ENCODE data around the gene DNAJC25.

Gene DNAJC25

DNA sequence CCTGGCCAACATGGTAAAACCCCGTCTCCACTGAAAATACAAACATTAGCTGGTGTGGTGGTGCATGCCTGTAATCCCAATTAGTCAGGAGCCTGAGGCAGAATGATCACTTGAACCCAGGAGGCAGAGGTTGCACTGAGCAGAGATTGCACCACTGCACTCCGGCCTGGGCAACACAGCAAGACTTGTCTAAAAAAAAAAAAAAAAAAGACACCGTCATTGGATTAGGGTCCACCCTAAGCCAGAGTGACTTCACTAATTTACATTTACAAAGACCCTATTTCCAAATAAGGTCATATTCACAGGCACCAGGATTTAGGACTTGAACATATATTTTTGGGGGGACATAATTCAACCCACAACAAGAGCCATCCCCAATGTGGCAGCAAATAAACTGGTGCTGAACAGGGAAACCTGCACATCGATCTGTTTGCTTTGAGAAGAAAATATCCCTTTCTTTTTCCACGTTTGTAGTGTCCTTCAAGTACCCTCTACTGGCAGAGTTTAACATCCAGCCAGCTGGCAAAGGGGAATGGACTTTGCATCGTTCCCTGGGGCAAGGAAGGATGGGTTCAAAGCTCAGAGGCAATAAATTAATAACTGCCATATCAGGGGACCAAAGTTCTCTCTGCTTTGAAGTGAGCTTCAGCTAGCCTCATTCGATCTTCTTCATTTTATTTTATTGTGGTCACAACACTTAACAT is 3.7 kb upstream of the DNAJC25 start:
- DNase-seq (ENCODE audit: low read depth), result no peak

DNA sequence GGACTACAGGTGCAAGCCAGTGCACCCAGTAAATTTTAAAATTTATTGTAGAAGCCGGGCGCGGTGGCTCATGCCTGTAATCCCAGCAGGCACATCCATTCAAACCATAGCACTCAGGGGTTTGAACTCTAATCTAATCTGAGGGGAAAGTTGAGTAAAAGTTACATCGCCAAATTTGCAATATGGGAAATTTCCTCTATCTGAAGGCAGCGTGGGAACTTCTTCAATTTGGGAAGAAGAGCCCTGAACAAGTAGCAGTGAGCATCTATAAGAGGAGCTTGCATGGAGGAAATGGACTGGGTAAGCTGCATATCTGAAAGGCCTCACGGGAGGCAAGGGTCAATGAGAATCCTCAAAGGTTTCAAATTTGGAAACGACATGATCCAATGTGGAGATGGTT is 2.7 kb upstream of the DNAJC25 start:
- DNase-seq (ENCODE audit: low read depth), result no peak

DNA sequence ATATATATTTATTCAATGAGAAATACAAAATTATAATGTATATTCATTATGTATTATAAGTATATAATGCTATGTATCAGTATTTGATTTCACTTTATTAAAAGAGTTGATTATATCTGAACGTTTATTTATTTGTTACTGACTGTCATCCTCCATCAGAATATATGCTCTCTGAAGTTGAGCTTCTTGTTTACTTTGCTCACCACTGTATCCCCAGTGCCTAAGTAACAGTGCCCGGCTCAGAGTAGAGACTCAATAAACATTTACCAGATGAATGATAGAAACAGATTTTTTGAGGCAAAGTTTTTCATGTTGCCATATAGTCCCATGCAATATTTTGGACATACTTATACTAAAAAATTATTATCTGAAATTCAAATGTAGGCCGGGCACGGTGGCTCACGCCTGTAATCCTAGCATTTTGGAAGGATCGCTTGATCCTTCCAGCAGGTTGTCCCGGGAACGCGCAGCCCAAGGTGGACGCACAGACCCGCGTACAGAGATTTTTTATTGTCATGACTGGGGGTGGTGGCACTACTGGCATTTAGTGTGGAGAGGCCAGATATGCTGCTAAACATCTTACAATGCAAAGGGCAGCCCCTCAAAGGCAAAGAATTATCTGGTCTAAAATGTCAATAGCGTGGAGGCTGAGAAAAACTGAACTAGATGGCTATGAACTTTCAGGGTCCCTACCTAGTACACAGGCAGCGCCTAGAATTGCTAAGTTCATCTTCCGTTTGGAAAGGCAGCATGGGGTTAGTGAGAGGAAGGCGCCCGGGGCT is 761 bp upstream of the DNAJC25 start:
- DNase-seq (ENCODE audit: low read depth), result no peak

DNA sequence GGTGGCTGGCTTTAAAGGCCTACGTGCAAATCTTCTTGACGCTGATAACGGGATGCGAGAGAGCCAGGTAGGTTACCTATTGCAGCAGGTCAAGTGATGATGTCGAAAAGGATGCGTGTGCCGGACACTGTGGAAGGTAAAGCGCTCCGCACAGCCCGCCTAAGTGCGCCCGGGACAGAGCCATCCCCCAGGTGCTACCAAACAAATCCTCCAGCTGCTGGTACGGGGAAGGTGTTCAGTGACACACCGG is 245 bp upstream of the DNAJC25 start:
- DNase-seq (ENCODE audit: low read depth), result no peak

GRCh38 chr9:111632060-111632459 is 926 bp downstream of the DNAJC25 start:
- DNase-seq (ENCODE audit: low read depth), result no peak

DNA sequence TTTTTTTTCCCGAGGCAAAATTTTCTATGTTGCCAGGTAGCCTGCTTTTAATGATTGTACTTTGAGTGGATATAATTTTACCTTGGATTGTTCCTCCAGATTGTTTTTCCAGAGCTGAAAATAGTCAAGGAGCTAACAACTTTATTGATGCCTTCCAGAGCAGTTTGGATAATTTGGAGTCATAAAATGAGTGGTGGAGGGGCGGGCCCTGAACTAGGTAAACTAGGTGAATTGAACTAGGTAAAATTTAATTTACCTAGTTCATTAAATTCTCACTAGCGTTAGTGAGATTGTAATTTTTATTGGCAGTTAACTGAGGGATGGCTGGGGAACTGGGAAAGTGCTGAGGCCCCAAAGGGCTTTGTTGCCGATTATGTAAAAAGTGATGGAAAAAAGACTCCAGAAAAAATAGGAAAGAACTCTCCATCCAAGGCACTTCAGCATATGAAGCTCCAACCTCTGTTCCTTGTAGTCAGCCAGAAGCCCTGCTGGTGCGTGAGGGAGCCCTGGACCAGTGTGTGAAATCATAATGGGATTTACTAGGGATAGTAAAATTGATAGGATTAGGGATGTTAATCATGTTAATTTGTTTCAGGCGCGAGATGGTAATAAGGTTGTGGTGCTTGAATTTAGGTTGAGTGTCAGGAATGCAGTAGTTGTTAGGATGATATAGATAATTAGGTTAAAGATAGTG is 1.7 kb downstream of the DNAJC25 start:
- DNase-seq (ENCODE audit: low read depth), result no peak

GRCh38 chr9:111633389-111633736 is 2.2 kb downstream of the DNAJC25 start:
- DNase-seq (ENCODE audit: low read depth), result no peak

- no peak for DNase-seq (ENCODE audit: low read depth)
Measured at GRCh38 chr9:111634860-111635259, 3.7 kb downstream of the DNAJC25 start.

- no peak for DNase-seq (ENCODE audit: low read depth)
Measured at GRCh38 chr9:111637421-111637950, 6.4 kb downstream of the DNAJC25 start.

GRCh38 chr9:111644195-111644772 is 13.2 kb downstream of the DNAJC25 start:
- DNase-seq (ENCODE audit: low read depth), result no peak

GRCh38 chr9:111645806-111646205 is 14.7 kb downstream of the DNAJC25 start:
- DNase-seq (ENCODE audit: low read depth), result no peak

DNA sequence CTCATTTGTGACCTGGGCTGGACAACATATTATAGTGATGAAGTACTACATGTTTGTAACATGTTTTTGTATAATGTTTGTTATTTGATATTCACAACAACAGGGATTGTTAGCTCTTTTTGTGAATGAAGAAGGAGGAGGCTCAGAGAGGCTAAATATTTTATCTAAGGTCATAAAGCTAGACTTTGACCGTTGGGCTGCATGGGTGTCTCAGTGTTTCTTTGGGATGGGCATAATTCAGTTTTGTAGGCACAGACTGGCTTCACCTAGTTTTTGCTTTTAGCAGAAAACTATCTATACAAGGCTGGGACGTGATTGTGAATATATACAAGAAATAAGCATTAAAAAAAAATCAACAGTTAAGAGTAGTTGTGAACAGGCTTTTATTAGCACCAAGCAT is 15.3 kb downstream of the DNAJC25 start:
- no peak for DNase-seq (ENCODE audit: low read depth)

DNA sequence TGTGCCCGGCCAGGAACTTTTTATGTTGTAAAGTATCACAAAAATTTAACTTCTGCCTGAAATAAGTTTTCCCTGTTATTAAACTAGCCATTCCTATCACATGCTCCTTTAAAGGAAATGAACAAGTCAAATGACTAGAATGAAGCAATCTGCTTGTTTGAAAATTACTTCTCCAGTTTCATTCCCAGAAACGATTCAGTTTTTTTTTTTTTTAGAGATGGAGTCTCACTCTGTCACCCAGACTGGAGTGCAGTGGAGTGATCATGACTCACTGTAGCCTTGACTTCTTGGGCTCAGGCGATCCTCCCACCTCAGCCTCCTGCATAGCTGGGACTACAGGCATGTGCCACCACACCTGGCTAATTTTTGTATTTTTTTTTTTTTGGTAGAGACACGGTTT is 16.9 kb downstream of the DNAJC25 start:
- no peak for DNase-seq (ENCODE audit: low read depth)

GRCh38 chr9:111649016-111649415 is 17.9 kb downstream of the DNAJC25 start:
- no peak for DNase-seq (ENCODE audit: low read depth)

DNA sequence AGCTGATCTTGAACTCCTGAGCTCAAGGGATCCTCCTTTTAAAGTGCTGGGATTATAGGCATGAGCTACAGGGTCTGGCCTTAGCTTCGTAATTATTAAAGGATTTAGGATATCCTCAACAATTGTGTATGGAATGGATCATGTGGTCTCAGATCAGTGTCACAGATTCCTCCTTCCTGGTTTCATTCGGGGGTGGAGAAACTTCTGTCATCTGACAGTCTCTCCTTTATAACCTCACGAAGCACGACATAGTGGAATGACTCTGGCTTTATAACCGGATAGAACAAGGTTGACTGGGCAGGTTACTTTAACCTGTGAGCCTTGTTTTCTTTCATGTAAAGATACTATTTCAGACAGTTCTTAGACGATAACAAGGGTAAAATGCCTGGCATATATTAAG is 25.9 kb downstream of the DNAJC25 start:
- DNase-seq (ENCODE audit: low read depth), result no peak

DNA sequence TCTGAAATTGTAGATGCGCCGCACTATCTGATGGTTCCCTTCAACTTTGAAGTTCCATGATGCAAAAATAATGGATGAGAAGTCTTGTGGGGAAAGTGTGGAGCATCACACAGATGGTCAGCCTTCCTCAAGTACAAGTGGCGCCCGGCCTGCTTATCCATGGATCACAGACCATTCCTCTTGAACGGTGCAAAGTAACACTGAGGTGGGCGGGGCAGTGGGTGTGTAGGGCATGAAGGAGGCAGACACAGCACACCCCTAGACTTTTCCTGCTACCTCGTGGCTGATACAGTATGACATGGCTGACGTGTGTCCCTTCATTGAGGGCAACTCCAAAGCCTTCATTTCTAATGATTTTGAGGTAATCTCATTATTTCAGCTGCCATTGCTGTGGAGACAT is 27.8 kb downstream of the DNAJC25 start:
- no peak for DNase-seq (ENCODE audit: low read depth)

DNA sequence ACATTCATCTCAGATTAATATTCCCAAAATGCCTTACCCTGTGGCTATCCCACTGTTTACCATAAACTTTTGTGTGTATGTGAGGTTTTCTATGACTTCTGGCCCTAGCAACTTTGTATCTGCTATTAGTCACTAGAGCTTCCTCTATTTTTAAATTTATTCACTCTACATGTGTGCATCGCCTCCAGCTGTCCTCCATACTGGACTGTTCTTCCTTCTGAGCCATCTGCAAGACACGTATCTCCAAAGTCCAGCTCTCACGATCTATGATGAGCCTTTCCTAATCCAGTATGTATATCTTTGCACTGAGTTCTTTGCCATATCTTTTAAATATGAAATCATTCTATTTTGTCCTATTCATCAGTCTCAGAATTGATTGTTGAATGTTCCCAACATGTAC is 28.6 kb downstream of the DNAJC25 start:
- DNase-seq (ENCODE audit: low read depth), result no peak

DNA sequence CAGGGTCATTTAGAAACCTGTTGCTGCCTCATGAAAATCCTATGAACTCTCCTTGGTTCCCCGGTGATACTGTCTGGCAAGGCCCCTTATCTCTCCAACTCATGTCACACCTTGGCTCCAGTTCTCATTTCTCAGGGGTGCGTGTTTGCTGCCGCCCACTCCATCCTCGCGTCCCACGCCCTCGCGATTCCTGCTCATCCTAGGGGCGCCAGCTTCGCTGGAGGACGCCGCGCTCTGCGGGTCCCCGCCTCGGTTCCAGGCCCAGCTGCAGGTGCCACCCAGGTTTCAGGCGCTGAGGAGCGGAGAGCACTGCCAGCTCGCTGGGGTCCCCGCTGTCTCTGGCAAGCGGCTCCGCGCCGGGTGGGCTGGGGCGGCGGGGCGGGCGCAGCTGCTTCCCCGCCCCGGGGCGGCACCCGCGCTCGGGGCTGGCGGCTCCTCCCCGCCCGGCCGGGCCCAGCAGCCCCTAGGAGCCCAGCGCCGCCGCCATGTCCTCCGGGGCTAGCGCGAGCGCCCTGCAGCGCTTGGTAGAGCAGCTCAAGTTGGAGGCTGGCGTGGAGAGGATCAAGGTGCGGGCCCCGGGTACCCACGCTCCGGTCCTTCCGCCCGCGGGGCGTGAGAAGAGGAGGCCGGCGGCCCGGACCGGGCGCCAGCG is 30.1 kb downstream of the DNAJC25 start, which contains the start of gene GNG10:
Gene GNG10 (plus strand): TSS at position 456 of the 652 bp plus-strand sequence. CDS start 30 bp downstream, at position 486.
- peak; percentile 9 for DNase-seq (ENCODE audit: low read depth)

DNA sequence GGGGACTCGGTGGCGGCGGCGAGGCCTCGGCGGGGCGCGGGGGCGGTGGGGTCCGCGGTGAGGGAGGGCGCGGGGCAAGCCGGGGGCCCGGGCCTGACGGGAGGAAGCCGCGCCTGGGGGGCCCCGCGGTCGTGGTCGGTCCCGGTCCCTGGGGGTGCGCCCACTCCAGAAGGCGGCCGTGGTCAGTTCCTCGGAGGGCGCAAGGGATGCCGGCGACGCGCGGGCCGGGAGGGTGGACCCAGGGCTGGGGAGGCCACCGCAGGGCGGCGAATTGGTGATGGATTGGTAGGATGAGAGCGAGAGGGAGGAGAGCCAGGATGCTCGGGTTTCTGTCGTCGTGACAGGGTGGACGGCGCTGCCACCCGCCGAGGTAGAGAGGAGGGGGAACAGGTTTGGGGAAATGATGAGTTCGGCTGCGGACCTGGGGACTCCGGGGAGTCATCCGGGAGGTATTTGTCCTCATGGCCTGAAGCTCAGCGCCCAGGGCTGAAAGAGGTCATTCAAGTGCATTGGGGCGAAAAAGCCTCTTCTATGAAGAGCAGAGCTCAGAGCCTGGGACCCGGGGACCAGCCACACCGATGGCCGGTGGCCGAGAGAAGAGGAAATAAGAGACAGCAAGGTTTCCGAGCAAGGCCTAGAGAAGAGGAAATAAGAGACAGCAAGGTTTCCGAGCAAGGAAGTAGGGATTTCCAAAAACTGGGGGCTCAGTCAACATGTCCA is 30.8 kb downstream of the DNAJC25 start:
- peak; percentile 14 for DNase-seq (ENCODE audit: low read depth)

DNA sequence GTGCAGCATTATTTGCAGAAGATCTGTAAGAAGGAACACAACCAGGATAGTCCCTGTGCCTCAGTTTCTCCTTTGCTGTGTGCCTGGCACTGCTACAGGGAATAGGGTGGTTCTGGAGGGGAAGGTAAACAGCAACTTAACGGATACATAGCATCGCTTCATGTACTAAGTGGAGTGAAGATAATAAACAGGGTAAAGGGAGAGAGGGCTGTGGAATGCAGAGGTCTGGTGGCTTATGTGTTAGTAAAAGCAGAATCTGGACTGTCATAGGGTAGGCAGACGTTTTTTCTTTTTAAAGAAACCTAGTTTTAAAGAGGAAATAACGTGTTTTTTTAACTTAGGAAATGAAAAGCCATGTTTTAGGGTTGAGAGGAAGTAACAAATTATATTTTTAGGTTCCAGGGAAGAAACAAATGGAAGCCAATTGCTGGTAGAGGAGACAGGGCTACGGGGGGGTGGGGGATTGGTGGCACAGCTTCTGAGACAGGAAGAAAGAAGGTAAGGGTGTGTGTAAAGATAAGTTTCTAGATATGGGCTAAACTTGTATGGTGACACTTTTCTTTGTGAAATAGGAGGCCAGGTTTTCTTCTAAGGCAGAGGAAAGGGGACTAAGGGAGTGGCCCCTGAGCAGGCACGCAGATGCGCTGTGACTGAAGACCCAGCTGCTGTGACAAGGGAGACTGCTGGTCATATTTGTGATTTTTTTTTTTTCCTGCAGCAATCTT is 31.6 kb downstream of the DNAJC25 start:
- no peak for DNase-seq (ENCODE audit: low read depth)

GRCh38 chr9:111663301-111663823 is 32.2 kb downstream of the DNAJC25 start:
- DNase-seq (ENCODE audit: low read depth), result no peak

Measured in GM04503 (cell line).